SJCRH30 (cell line): ENCODE measurements around the gene CALB2. TPM values are rescaled to one million over a fixed set of nuclear protein-coding genes. Genes with fewer than 3 reads are reported as not detected.
A peak's percentile ranks its signal among the peaks of the same experiment; 100 is the strongest.

ENCODE experiments used
- DNase-seq, 2 experiments: peaks; one replicate each; pipeline ENCODE4 v3.0.0-alpha.2; 2015 to 2020
- H3K27ac ChIP-seq: fragments of 250-450 bp; sonication (Bioruptor Pico); 2 replicates; pipeline ENCODE4 v1.5.1; 2020; ENCODE audit warnings: mild to moderate bottlenecking, moderate library complexity
- H3K27me3 ChIP-seq: fragments of 250-450 bp; sonication (Bioruptor Pico); 2 replicates; pipeline ENCODE4 v1.5.1; 2020; ENCODE audit warnings: mild to moderate bottlenecking, moderate library complexity
- H3K36me3 ChIP-seq: fragments of 250-450 bp; sonication (Bioruptor Pico); 2 replicates; pipeline ENCODE4 v1.5.1; 2020; ENCODE audit warnings: mild to moderate bottlenecking, moderate library complexity
- H3K4me1 ChIP-seq: fragments of 250-450 bp; sonication (Bioruptor Pico); 2 replicates; pipeline ENCODE4 v1.5.1; 2020; ENCODE audit warnings: mild to moderate bottlenecking, moderate library complexity
- H3K4me3 ChIP-seq: fragments of 250-450 bp; sonication (Bioruptor Pico); 2 replicates; pipeline ENCODE4 v1.5.1; 2020; ENCODE audit warnings: mild to moderate bottlenecking, moderate library complexity
- H3K9me3 ChIP-seq: fragments of 250-450 bp; sonication (Bioruptor Pico); replicated peaks from 2 replicates; pipeline ENCODE4 v1.5.1; 2020; ENCODE audit warnings: mild to moderate bottlenecking, moderate library complexity
- total RNA-seq: library from RNA; depleted of rRNA; stranded (reverse); fragments of >200 nt; shearing (Covaris generic); gene quantifications from 2 replicates; pipeline ENCODE4 v1.2.3, GENCODE V29; 2014

CALB2 gene
- total RNA-seq, 1 experiment from 2014 or later = not detected

GRCh38 chr16:71365021-71365420 lies 6.5 kb downstream of the CALB2 start:
- Histone ChIP-seq H3K9me3 (no peaks in the 10 kb centered on the region), H3K4me1 (no peaks in the 10 kb centered on the region), H3K27me3 (no peaks in the 10 kb centered on the region), H3K27ac (no peak overlapping the region), H3K4me3 (no peak overlapping the region), H3K36me3 (no peaks in the 10 kb centered on the region)
- no peak for DNase-seq

- no peaks in the 10 kb centered on the region for H3K9me3 ChIP-seq
- no peaks in the 10 kb centered on the region for H3K36me3 ChIP-seq
- H3K27ac ChIP-seq = no peak overlapping the region
- DNase-seq = peak; percentile 44 to 65
- H3K27me3 ChIP-seq = no peaks in the 10 kb centered on the region
- no peaks in the 10 kb centered on the region for H3K4me1 ChIP-seq
- no peak overlapping the region for H3K4me3 ChIP-seq
Measured at GRCh38 chr16:71367241-71367976, 8.9 kb downstream of the CALB2 start.

DNA sequence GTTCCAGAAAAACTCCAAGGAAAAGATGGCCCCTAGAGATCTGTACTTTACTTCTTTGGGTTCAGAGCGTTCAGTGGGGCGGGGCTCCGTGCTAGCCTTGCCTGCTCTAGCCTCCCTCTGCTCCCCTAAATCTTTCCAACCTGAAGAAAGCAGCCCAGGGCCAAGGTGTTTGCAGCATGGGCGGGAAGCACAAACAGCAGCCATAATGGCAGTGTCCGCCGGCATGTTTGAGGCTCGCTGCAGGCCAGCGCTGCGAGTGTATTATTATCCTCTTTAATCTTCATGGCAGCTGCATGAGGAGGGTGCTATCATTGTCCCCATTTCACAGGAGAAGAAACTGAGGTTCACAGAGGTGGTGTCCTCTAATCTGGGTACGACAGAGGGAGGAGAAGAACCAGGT lies 10.4 kb downstream of the CALB2 start:
- H3K27me3 ChIP-seq = no peaks in the 10 kb centered on the region
- H3K27ac ChIP-seq = no peak overlapping the region

GRCh38 chr16:71369494-71369893 lies 11.0 kb downstream of the CALB2 start:
- Histone ChIP-seq H3K9me3 (no peaks in the 10 kb centered on the region), H3K27me3 (no peaks in the 10 kb centered on the region), H3K36me3 (no peaks in the 10 kb centered on the region), H3K27ac (no peak overlapping the region), H3K4me1 (no peaks in the 10 kb centered on the region), H3K4me3 (no peak overlapping the region)
- no peak for DNase-seq

More for the DNA sequence above, 10.4 kb downstream of the CALB2 start:
- Histone ChIP-seq H3K4me3 (no peak overlapping the region), H3K9me3 (no peaks in the 10 kb centered on the region), H3K36me3 (no peaks in the 10 kb centered on the region), H3K4me1 (no peaks in the 10 kb centered on the region)
- DNase-seq = no peak

DNA sequence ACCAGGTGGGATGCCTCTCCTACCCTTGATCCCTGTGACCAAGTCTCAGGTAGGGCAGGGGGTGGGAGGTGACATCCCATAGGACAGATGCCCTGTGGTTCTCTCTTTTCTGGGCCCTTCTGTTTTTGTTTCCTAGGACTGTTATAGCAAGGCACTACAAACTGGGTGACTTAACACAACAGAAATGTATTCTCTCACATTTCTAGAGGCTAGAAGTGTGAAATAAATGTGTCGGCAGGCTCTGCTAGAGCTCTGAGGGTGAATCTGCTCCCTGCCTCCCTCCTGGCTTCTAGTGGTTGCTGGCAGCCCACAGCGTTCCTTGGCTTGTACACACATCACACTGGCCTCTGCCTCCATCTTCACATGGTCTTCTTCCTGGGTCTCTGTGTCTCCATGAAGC lies 12.7 kb downstream of the CALB2 start:
- H3K27me3 ChIP-seq = no peaks in the 10 kb centered on the region
- no peaks in the 10 kb centered on the region for H3K9me3 ChIP-seq

DNA sequence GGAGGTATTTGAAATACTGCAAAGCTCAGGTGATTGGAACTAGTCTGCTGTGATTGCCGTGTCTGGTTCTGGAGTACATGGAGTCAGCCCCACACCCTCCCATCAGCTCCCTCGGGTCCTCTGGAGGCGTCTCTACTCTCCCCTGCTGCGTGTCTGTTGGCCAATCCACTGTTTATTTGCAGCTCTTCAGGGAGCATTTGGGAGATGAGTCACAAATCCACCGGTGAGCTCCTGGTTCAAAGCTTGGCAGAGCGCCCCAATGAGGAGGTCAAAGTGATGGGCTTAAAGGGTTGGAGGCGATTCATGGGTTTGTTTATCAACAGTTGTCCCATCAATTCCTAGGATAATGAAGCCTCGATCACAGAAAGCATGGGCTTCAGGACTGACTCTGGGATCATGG lies 14.6 kb downstream of the CALB2 start:
- H3K27ac ChIP-seq = no peak overlapping the region
- H3K36me3 ChIP-seq = no peaks in the 10 kb centered on the region
- H3K27me3 ChIP-seq = no peaks in the 10 kb centered on the region
- no peak for DNase-seq
- H3K4me1 ChIP-seq = no peaks in the 10 kb centered on the region
- H3K4me3 ChIP-seq = no peak overlapping the region
- no peaks in the 10 kb centered on the region for H3K9me3 ChIP-seq

More for the DNA sequence above, 12.7 kb downstream of the CALB2 start:
- no peak for DNase-seq
- Histone ChIP-seq H3K36me3 (no peaks in the 10 kb centered on the region), H3K4me1 (no peaks in the 10 kb centered on the region), H3K27ac (no peak overlapping the region), H3K4me3 (no peak overlapping the region)

DNA sequence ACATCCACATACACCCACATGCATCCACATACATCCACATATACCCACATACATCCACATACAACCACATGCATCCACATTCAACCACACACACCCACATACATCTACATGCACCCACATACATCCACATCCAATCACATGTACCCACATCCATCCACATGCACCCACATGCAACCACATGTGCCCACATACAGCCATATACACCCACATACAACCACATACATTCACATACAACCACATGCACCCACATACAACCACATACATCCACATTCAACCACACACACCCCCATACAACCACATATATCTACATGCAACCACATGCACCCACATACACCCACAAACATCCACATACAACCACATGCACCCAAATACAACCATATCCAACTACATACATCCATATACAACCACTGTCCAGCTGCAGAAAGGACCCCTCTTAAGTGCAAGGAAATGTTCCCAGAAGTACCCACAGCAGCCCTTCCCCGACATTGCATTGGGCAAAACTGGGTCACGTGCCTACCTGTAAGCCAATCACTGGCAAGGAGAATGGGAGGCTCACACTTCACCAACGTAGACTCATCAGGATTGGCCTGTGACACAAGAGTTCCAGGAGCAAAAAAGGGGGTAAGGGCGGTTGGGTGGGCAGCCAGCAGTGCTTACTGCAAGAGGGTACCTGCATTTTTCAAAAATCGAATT lies 18.1 kb downstream of the CALB2 start:
- no peaks in the 10 kb centered on the region for H3K9me3 ChIP-seq
- DNase-seq = no peak
- H3K36me3 ChIP-seq = no peaks in the 10 kb centered on the region
- H3K27me3 ChIP-seq = no peaks in the 10 kb centered on the region
- H3K4me1 ChIP-seq = no peaks in the 10 kb centered on the region
- H3K4me3 ChIP-seq = no peak overlapping the region
- H3K27ac ChIP-seq = no peak overlapping the region

DNA sequence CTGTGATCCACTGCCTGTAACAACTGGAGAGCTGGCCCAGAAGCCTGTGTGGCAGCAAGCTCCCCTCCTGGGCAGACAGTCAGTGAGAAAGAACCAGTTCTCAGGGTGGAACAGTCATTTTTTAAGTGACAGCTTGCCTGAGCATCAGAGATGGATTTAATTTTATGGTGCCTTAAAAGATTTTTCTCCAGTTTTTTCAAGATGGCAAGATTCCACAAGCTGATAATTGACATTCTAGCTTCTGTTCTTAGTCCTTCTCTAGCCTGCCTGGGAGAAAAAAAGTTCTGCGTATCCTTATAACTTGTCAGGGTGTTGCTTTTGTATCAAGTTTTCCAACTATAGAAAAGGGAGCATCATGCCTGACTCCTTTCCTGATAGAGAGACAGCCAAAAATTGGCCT lies 21.2 kb downstream of the CALB2 start:
- Histone ChIP-seq H3K27me3 (no peaks in the 10 kb centered on the region), H3K4me1 (no peaks in the 10 kb centered on the region), H3K9me3 (no peaks in the 10 kb centered on the region), H3K36me3 (no peaks in the 10 kb centered on the region), H3K27ac (no peak overlapping the region), H3K4me3 (no peak overlapping the region)
- DNase-seq = no peak

DNA sequence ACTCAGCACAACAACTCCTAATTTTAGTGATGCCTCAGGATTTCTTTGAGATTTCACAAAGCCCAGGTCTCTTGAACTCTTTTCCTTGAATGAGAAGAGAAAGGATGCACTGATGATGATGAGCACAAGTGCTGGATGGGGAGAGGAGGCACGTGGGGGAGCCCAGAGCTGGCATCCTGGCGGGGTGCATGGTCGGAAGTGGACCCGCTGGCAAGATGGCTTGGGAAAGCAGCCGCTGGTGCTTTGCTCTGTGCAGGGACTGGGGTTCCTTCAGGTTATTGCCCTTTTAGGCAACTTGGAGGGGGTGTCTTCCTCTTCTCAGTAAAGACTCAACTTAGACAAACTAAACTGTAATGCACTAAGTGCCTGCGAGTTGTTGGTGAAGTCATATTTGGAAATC lies 22.3 kb downstream of the CALB2 start:
- no peak overlapping the region for H3K27ac ChIP-seq
- no peak for DNase-seq
- H3K4me3 ChIP-seq = no peak overlapping the region
- no peaks in the 10 kb centered on the region for H3K4me1 ChIP-seq
- no peaks in the 10 kb centered on the region for H3K27me3 ChIP-seq
- no peaks in the 10 kb centered on the region for H3K36me3 ChIP-seq
- no peaks in the 10 kb centered on the region for H3K9me3 ChIP-seq

GRCh38 chr16:71383054-71383773 lies 24.7 kb downstream of the CALB2 start:
- Histone ChIP-seq H3K9me3 (no peaks in the 10 kb centered on the region), H3K4me1 (no peaks in the 10 kb centered on the region), H3K4me3 (no peak overlapping the region), H3K27me3 (no peaks in the 10 kb centered on the region), H3K36me3 (no peaks in the 10 kb centered on the region), H3K27ac (no peak overlapping the region)
- DNase-seq = peak; percentile 8 to 18

DNA sequence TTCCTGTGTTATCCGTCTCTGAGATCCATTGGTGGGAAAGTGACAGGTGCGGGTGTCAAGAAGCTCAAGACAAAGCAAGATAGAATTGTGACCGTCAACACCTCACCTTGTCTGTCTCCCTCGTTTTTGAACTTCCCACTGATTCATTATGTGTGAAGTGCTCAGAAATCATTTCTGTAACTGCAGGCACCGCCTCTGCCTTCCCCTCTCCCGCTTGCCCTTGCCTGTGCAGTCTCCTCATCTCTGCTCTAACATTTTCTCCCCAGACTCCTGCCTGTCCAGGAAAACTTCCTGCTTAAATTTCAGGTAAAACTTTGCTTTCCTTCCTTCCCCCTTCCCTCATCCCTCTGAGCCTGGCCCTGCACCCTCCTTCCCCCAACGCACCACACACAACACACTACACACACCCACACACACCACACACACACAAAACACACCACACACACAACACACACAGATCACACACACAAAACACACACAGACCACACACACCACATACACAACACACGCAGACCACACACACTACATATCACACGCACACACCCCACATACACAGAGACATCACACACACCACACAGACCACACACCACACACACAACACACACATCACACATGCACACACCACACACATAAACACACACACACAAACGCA lies 25.7 kb downstream of the CALB2 start:
- no peak overlapping the region for H3K4me3 ChIP-seq
- DNase-seq = no peak
- no peaks in the 10 kb centered on the region for H3K9me3 ChIP-seq
- no peaks in the 10 kb centered on the region for H3K27me3 ChIP-seq
- H3K27ac ChIP-seq = no peak overlapping the region
- no peaks in the 10 kb centered on the region for H3K4me1 ChIP-seq
- no peaks in the 10 kb centered on the region for H3K36me3 ChIP-seq

DNA sequence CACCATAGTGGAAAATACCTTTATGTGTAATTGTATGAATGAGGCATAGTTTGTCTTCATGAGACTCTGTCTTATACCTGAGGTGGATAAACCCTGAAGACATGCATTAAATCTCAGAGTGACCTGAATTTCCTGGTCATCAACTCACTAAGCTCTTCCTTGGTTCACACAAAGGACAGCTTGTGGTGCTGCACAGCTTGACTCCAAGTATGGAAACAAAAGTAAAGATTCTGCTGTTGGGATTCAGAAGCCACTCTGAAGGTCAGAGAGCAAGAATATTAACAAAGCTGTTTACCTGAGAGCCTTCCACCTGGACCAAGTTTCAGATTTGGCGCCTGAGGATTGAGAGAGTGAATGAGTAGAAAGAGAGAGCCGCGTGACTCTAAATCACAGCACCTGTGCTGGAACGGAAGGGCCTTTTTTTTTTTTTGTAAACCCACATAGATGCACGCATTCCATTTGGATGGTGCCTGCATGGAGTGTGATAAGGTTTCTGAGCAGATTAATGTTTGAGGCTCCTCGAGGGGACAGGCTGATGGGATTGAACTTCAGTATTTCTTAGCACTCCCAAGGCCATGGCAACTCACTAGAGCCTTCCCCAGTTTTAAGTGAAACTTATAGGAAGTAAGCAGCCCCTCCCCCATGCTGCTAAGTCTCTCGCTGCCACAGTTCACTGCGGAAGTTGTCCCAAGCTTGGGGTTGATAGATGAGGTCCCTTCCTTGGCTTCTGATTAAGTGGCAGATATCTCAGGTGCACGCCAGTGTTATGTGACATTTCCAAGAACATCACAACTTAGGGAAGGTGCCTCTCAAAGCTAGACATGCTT lies 28.7 kb downstream of the CALB2 start:
- no peaks in the 10 kb centered on the region for H3K36me3 ChIP-seq
- H3K27ac ChIP-seq = no peak overlapping the region
- DNase-seq = no peak
- no peak overlapping the region for H3K4me3 ChIP-seq
- no peaks in the 10 kb centered on the region for H3K4me1 ChIP-seq
- no peaks in the 10 kb centered on the region for H3K9me3 ChIP-seq
- H3K27me3 ChIP-seq = no peaks in the 10 kb centered on the region

GRCh38 chr16:71389330-71389729 lies 30.8 kb downstream of the CALB2 start:
- Histone ChIP-seq H3K27me3 (no peaks in the 10 kb centered on the region), H3K9me3 (no peaks in the 10 kb centered on the region), H3K36me3 (no peaks in the 10 kb centered on the region), H3K4me3 (no peak overlapping the region), H3K27ac (no peak overlapping the region), H3K4me1 (no peaks in the 10 kb centered on the region)
- DNase-seq = no peak

DNA sequence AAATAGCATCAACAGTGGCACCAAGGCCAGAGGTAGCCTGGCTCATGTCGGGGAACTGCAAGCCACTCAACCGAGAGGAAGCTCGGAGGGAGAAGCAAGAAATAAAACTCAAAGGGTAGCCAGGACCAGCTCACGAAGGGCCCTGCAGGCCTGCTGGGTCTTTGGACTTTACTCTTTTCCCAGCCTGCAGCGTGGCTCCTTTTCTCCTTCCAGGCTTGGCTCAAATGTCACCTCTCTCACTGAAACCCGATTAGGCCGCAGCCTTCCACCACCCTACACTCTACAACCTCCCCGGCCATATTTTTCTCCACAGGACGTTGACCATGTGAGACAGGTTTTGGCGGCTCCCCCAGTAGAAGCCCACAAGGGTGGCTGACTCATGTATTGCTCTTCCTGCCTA lies 38.1 kb downstream of the CALB2 start:
- no peak for DNase-seq
- H3K9me3 ChIP-seq = no peaks in the 10 kb centered on the region
- no peak overlapping the region for H3K27ac ChIP-seq
- no peaks in the 10 kb centered on the region for H3K36me3 ChIP-seq
- no peaks in the 10 kb centered on the region for H3K4me1 ChIP-seq
- H3K27me3 ChIP-seq = no peaks in the 10 kb centered on the region
- H3K4me3 ChIP-seq = no peak overlapping the region
